Right cardiac atrium (tissue), 5 donors: ENCODE data around the gene FLNA. TPM values are rescaled to one million over a fixed set of nuclear protein-coding genes. Genes with fewer than 3 reads are reported as not detected.
A peak's percentile ranks its signal among the peaks of the same experiment; 100 is the strongest.

Source experiments
- ATAC-seq, 2 donors: fragments of 200-7000 bp; cut with Tn5 transposase; one replicate each; pipeline versions ENCODE4 v1.8.0 to v1.9.1; 2020; ENCODE audit warnings: moderate library complexity in 2 of 2, mild to moderate bottlenecking in 1 of 2
- DNase-seq, 3 donors: peaks; one replicate each; pipeline ENCODE4 v3.0.0-alpha.2; 2020
- H3K27ac ChIP-seq: one replicate; pipeline ENCODE4 v1.5.1; 2013; ENCODE audit warnings: mild to moderate bottlenecking, low read length, control low read depth, moderate library complexity
- H3K27me3 ChIP-seq: one replicate; pipeline ENCODE4 v1.6.1; 2013; ENCODE audit not compliant: control insufficient read depth, insufficient read depth
- H3K4me1 ChIP-seq: one replicate; pipeline ENCODE4 v1.6.1; 2013; ENCODE audit warnings: low read length; ENCODE audit not compliant: control insufficient read depth, insufficient read depth
- H3K4me3 ChIP-seq: one replicate; pipeline ENCODE4 v1.5.1; 2013; ENCODE audit warnings: low read length, control low read depth
- H3K9me3 ChIP-seq: one replicate; pipeline ENCODE4 v1.6.1; 2013; ENCODE audit warnings: low read length; ENCODE audit not compliant: control insufficient read depth
- WGBS: extraction: QIAGEN DNeasy Blood & Tissue Kit; methylation state at CpG from one replicate; pipeline ENCODE4 v1.1.7; 2013; 5-methylcytosine and 5-hydroxymethylcytosine counted together
- intact Hi-C, 4 donors: fragments of 100-400 bp; cut with DNase I; formaldehyde crosslinking; loops; one replicate each; pipeline versions ENCODE4 v1.11.0 to v1.14.0; 2022 to 2023
- polyA plus RNA-seq: library from polyadenylated mRNA; stranded (reverse); fragments of 200-250 nt; gene quantifications from one replicate; pipeline ENCODE4 v1.2.3, GENCODE V29; 2013
- total RNA-seq, 4 donors: library from RNA; stranded (reverse); fragmentation: NEBNext Ultra II Directional; extraction: Animal tissue kit (Norgen Biotek cat#: 25700); gene quantifications; one replicate each; pipeline ENCODE4 v1.2.1, GENCODE V29; 2021
- donor health status: healthy with polysubstance abuse.
- donor health status: DM: no; HTN: yes; CAD: no.
- donor health status: DM: no; HTN: no; CAD: no.
- donor health status: DM: no; HTN: yes; CAD: no; lungs with severe emphysema.
- donor health status: DM: yes; HTN: yes; CAD: no.

The FLNA gene
- total and polyA plus RNA-seq, 5 donors: 262 to 363 (median 282) TPM

GRCh38 chrX:154365997-154366665 is 8.3 kb downstream of the FLNA start:
- 74% methylated on average over 31 of the region's 32 CpGs for WGBS
- no peak for DNase-seq
- no peaks in the 10 kb centered on the region for H3K27me3 ChIP-seq
- H3K9me3 ChIP-seq: no peaks in the 10 kb centered on the region
- intact Hi-C loops: no loop called here
- H3K4me1 ChIP-seq: peaks cover 8% of the 10 kb centered on the region
- H3K4me3 ChIP-seq: no peak overlapping the region
- peak overlapping the region; percentile 49 for H3K27ac ChIP-seq
- no peak for ATAC-seq

DNA sequence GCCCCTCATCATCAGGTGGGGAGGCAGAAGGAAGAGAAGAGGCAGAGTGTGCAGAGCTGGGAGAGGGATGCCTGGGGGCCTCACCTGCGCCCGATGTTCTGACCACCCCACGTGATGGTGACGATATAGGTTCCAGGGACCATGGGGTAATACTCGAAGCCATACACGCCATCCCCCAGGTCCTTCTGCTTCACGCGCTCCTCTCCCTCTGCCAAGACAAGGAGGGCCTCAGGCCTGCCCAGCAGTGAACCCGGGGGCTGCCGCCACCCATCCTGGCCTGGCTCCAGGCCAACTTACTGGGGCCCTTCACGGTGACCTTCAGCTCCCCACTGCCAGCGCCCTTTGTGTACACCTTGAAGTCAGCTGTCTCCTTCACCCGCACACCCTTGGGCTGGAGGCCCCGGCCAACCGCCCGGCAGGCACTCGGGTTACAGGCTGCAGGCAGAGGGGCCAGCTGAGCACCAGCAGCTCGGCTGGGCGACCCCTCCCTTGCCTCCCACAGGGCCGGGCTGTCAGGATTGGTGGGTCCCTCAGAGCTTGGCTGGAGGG is 9.3 kb downstream of the FLNA start:
- Histone ChIP-seq H3K4me1 (peaks cover 8% of the 10 kb centered on the region), H3K4me3 (no peak overlapping the region), H3K9me3 (no peaks in the 10 kb centered on the region), H3K27ac (peak overlapping the region; percentile 30), H3K27me3 (no peaks in the 10 kb centered on the region)
- DNase-seq: no peak
- 60% methylated on average over 20 of the region's 20 CpGs for WGBS
- no peak for ATAC-seq
- intact Hi-C loops: no loop called here

DNA sequence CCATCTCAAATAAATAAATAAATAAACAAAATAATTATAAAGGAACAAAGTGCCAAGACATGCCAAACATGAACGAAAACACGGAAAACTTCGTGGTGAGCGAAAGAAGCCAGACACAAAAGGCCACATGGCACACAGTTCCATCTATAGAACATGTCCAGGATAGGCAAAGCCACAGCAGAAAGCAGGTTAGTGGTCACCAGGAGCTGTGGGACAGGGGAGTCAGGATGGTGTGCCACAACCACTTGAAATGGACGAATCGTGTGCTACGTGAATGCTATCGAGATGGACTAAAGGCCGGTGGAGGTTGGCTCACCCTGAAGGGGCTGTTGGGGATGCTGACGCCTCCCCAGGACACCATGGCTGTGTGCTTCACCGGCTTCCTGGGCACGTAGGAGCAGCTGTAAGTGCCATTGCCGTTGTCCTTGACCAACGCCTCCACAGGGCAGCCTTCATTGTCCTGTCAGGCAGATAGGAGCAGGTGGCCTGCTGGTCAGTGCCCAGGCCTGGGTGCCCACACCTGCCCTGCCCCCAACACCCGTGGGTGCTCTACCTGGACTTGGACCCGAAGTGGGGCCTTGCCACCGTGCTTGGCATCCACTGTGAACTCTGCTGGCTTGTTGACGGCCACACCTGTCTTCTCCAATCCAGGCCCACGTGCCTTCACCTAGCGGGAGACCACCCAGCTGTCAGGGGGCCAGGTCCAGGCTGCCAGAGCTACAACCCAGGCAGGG is 10.6 kb downstream of the FLNA start:
- intact Hi-C loops: no loop called here
- Histone ChIP-seq H3K4me3 (no peak overlapping the region), H3K27me3 (no peaks in the 10 kb centered on the region), H3K27ac (no peak overlapping the region), H3K9me3 (no peaks in the 10 kb centered on the region), H3K4me1 (peaks cover 8% of the 10 kb centered on the region)
- 70% methylated on average over 20 of the region's 20 CpGs for WGBS
- ATAC-seq: no peak
- DNase-seq: no peak

DNA sequence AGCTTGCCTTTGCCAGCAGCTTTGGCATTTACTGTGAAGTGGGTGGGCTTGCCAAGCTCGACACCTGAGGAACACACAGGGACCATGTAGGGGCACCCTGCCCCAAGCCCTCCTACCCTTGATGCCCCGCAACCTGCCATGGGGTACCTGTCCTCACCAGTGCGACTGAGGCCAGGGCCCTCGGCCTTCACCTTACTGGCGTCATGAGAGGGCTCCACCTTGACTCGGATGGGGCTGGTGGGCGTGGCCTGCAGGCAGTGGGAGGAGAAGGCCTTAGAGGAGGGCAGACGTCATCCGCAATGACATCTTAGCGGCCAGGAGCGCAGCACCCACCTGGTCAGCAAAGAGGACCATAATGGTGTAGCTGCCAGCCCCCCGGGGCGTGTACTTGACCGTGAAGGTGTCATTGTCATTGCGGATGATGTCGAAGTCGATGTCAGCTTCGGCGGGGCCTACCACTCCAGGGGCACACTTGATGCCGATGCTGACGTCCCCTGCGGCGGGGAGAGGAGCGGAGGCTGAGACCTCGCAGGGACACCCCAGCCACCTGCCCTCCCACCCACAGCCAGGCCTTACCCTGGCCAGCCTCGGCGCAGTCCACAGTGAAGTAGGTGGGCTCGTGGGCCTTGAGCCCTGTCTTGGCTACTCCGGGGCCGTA is 12.2 kb downstream of the FLNA start:
- peaks cover 2% of the 10 kb centered on the region for H3K4me1 ChIP-seq
- no peak for ATAC-seq
- DNase-seq: no peak
- H3K27ac ChIP-seq: no peak overlapping the region
- no peaks in the 10 kb centered on the region for H3K27me3 ChIP-seq
- WGBS: 82% methylated on average over 30 of the region's 30 CpGs
- H3K4me3 ChIP-seq: no peak overlapping the region
- intact Hi-C loops: no loop called here
- H3K9me3 ChIP-seq: no peaks in the 10 kb centered on the region

DNA sequence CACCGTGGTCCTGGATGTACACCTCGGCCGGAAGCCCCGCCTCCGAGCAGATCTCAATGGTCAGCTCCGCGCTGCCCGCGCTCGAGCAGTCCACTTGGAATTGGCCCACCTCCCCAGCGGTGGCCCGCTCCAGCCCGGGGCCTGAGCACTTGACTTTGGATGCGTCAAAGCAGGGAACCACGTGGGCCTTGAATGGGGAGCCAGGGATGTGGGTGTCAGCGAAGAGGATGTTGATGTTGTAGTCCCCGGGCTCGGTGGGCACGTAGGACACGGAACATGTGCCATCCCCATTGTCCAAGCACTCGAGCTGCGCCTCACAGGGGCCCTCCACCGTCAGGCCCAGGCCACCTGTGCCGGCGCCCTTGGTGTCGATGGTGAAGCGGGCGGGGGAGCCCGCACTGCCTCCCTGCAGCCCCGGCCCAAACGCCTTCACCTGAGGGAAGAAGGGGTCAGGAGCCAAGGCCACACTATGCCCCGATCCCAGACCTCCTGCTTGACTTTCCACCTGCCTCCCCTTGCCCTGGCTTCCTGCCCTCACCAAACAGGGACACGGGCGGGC is 14.2 kb downstream of the FLNA start:
- intact Hi-C loops: no loop called here
- ATAC-seq (no peak), DNase-seq (peak in 2 of 3 donors; percentile 42 to 64)
- Histone ChIP-seq H3K27ac (peak overlapping the region; percentile 13), H3K4me3 (no peak overlapping the region), H3K27me3 (no peaks in the 10 kb centered on the region), H3K4me1 (no peaks in the 10 kb centered on the region), H3K9me3 (no peaks in the 10 kb centered on the region)
- WGBS: 72% methylated on average over 34 of the region's 34 CpGs

- Histone ChIP-seq H3K27ac (no peak overlapping the region), H3K4me1 (no peaks in the 10 kb centered on the region), H3K27me3 (no peaks in the 10 kb centered on the region), H3K4me3 (no peak overlapping the region), H3K9me3 (no peaks in the 10 kb centered on the region)
- WGBS: 79% methylated on average over 41 of the region's 41 CpGs
- DNase-seq (peak in 1 of 3 donors; percentile 44), ATAC-seq (no peak)
- intact Hi-C loops: no loop called here
Measured at GRCh38 chrX:154359362-154360154, 14.9 kb downstream of the FLNA start.

DNA sequence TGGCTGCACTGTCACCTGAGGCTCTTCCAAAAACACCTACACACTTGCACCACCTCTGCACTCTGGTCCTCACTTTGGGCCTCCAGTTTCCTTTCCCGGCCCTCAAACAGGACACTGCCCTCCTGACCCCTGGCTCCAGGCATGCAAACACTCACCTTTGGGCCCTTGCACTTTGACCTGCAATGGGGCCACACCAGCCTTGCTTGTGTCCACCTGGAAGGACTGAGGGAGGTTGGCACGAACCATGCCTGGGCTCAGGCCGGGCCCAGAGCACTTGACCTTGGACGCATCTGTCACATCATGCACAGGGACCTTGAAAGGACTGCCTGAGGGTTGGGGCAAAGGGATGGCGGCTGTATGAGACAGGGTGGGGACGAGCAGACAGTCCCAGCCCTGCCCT is 15.6 kb downstream of the FLNA start:
- no peak overlapping the region for H3K27ac ChIP-seq
- intact Hi-C loops: no loop called here

DNA sequence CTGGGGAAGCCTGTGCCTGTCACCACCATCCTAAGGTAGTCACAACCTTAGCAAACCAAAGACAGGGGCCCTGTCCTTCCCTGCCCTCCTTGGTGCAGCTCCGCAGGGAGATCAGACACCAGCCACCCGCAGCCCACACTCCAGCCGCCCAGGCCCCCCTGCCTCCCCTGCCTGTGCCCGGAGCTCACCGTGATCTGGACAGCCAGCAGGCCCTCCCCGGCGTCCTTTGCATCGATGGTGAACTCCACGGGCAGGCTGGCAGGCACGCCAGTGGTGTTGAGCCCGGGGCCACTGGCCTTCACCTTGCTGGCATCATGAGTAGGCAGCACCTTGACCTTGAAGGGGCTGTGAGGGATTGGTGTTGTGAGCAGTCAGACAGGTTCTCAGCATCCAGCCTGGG is 16.4 kb downstream of the FLNA start:
- intact Hi-C loops: no loop called here
- Histone ChIP-seq H3K4me1 (no peaks in the 10 kb centered on the region), H3K4me3 (no peak overlapping the region), H3K27ac (no peak overlapping the region), H3K9me3 (no peaks in the 10 kb centered on the region), H3K27me3 (no peaks in the 10 kb centered on the region)
- ATAC-seq: no peak
- WGBS: 82% methylated on average over 11 of the region's 11 CpGs
- DNase-seq: peak in 1 of 3 donors; percentile 14

More for the DNA sequence above, 15.6 kb downstream of the FLNA start:
- H3K4me1 ChIP-seq: no peaks in the 10 kb centered on the region
- no peaks in the 10 kb centered on the region for H3K9me3 ChIP-seq
- peak in 1 of 3 donors; percentile 20 for DNase-seq
- H3K4me3 ChIP-seq: no peak overlapping the region
- H3K27me3 ChIP-seq: no peaks in the 10 kb centered on the region
- no peak for ATAC-seq
- 75% methylated on average over 6 of the region's 6 CpGs for WGBS

GRCh38 chrX:154357205-154357604 is 17.2 kb downstream of the FLNA start:
- no peak overlapping the region for H3K27ac ChIP-seq
- peak in 1 of 3 donors; percentile 12 for DNase-seq

DNA sequence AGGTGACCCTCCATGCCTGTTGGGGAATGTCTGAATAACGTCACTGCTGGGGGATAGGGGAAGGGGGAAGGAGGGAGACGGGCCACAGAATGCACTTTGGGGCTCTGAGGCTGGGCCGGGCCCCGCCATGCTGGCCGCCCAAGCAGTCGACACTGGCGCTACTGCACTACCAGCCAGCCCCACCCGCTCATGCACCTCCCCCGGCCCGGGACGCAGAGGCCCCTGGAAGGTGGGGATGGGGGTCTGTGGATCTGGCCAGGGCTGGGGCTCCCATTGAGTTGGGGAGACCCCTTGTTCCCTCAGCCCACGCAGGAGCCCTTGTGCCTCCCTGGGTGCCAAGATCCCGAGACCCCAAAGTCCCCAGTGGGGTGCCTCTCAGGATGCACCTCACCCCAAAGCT is 17.8 kb downstream of the FLNA start:
- Histone ChIP-seq H3K4me1 (no peaks in the 10 kb centered on the region), H3K27me3 (no peaks in the 10 kb centered on the region), H3K4me3 (no peak overlapping the region), H3K9me3 (no peaks in the 10 kb centered on the region), H3K27ac (no peak overlapping the region)
- DNase-seq (peak in 2 of 3 donors; percentile 12 to 58), ATAC-seq (no peak)
- intact Hi-C loops: no loop called here
- 71% methylated on average over 13 of the region's 13 CpGs for WGBS

More at GRCh38 chrX:154357205-154357604, 17.2 kb downstream of the FLNA start:
- Histone ChIP-seq H3K9me3 (no peaks in the 10 kb centered on the region), H3K4me3 (no peak overlapping the region), H3K27me3 (no peaks in the 10 kb centered on the region), H3K4me1 (no peaks in the 10 kb centered on the region)
- intact Hi-C loops: no loop called here
- no peak for ATAC-seq
- WGBS: 80% methylated on average over 27 of the region's 27 CpGs
